ENCODE results near the gene MDM2. TPM values are rescaled to one million over a fixed set of nuclear protein-coding genes. Genes with fewer than 3 reads are reported as not detected.

Gene MDM2
- total and polyA plus RNA-seq, 2 donors (not counting 3 experiments of a cell fraction or from before 2014, with no cell fraction given) = 16.7 to 270 TPM

DNA sequence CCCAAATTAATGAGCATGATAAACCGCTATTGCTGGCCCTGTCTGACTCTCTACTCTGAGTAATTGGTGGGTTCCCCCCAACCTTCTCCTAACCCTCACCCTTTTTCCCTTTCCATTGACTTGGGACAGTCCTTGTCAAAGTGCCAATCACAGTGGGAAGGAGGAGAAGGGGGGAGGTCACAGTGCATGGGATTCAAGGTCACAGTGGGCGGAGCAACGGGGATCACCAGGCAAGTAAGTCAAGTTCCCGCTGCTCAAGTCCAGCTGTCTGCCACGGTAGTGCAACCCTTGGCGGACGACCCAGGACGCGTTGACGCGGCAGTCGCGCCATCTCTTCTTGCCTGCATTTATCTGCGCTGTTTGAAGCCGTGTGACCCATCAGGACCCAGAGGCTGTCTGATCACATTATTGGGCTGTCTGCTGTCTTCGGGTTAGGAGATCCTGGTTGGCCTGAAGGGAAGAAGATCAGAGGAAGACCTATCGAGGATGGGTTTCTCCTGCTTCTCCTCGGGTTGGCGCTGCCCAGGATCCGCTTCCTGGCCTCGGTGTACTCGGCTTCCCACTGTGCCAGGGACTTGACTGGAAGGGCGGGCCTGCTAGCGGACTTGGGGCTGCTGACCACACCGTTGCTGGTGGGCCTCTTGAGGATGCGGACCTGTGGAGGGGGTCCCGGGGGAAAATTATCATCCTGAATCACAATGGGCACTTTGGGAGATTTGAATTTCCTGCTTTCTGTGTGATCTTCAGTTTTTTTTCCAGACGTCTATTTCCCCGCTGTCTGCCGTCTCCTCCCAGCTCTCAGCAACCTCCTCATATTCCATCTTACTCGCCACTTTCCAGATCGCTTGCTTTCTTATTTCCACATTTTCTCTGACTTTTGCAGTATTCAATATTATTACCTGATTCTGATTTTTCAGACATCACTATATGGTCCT is 3.1 kb upstream of the MDM2 start:
- Histone ChIP-seq H3K79me2 (ENCODE audit: control insufficient read depth, insufficient read depth, low read length) (peaks cover 15% of the 10 kb centered on the region), H3K4me2 (ENCODE audit: insufficient read depth, low read length) (no peak overlapping the region), H3K27ac (ENCODE audit: insufficient read depth, low read depth, low read length) (no peak overlapping the region), H2AFZ (ENCODE audit: low read depth, low read length) (no peak overlapping the region), H3K9me1 (replicated peaks; ENCODE audit: control insufficient read depth, extremely low read depth, insufficient read depth, low read length) (no peaks in the 10 kb centered on the region), H4K20me1 (replicated peaks; ENCODE audit: control insufficient read depth, extremely low read depth, insufficient read depth, low read length) (no peaks in the 10 kb centered on the region), H3K4me1 (ENCODE audit: control insufficient read depth, extremely low read depth, insufficient read depth, low read length) (peaks cover 3% of the 10 kb centered on the region), H3K27me3 (ENCODE audit: control insufficient read depth in 2 of 2, insufficient read depth in 2 of 2, low read length in 2 of 2) (no peaks in the 10 kb centered on the region), H3K9ac (replicated peaks; ENCODE audit: extremely low read depth, insufficient read depth, low read length) (no peak overlapping the region), H3K9me3 (replicated peaks; ENCODE audit: control insufficient read depth, insufficient read depth, low read length) (no peaks in the 10 kb centered on the region), H3K4me3 (replicated peaks in 1 of 3; ENCODE audit: insufficient read depth in 1 of 3, low read depth in 1 of 3, low read length in 3 of 3) (no peak overlapping the region), H3K36me3 (ENCODE audit: control insufficient read depth in 2 of 2, extremely low read depth in 1 of 2, insufficient read depth in 2 of 2, low read length in 2 of 2) (peaks cover 0 to 5% of the 10 kb centered on the region in 2 experiments)
- intact Hi-C loops (cut with micrococcal nuclease) = loop anchor here (5.0 to 10.0 kb wide), 4 partner anchors 193 to 580 kb away; partner anchors contain the start of genes IL26 and RAP1B
- POLR2A ChIA-PET = interaction anchor here (0.9 kb wide), 1 partner anchor 59 kb away, joined by 3 read pairs; the partner anchor contains the start of gene SLC35E3
- CTCF ChIA-PET = no interaction called here
- TF ChIP-seq, protein P1, sequence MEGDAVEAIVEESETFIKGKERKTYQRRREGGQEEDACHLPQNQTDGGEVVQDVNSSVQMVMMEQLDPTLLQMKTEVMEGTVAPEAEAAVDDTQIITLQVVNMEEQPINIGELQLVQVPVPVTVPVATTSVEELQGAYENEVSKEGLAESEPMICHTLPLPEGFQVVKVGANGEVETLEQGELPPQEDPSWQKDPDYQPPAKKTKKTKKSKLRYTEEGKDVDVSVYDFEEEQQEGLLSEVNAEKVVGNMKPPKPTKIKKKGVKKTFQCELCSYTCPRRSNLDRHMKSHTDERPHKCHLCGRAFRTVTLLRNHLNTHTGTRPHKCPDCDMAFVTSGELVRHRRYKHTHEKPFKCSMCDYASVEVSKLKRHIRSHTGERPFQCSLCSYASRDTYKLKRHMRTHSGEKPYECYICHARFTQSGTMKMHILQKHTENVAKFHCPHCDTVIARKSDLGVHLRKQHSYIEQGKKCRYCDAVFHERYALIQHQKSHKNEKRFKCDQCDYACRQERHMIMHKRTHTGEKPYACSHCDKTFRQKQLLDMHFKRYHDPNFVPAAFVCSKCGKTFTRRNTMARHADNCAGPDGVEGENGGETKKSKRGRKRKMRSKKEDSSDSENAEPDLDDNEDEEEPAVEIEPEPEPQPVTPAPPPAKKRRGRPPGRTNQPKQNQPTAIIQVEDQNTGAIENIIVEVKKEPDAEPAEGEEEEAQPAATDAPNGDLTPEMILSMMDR (IDR thresholded peaks at IDR 0.05; ENCODE audit: extremely low read depth in 1 of 2, insufficient read depth in 1 of 2, low read depth in 1 of 2, low read length in 2 of 2) = no peak
- no peak for TF ChIP-seq EZH2 (IDR thresholded peaks at IDR 0.05; ENCODE audit: borderline replicate concordance, low read depth, low read length, severe bottlenecking)
- TF ChIP-seq MYC (IDR thresholded peaks at IDR 0.05; ENCODE audit: low read depth, low read length) = no peak
- TF ChIP-seq POLR2A (IDR thresholded peaks at IDR 0.05; ENCODE audit: low read depth, low read length) = no peak
- TF ChIP-seq, protein P2, sequence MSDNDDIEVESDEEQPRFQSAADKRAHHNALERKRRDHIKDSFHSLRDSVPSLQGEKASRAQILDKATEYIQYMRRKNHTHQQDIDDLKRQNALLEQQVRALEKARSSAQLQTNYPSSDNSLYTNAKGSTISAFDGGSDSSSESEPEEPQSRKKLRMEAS (IDR thresholded peaks at IDR 0.05; ENCODE audit: insufficient read depth, insufficient read length) = no peak
- TF ChIP-seq JUN (IDR thresholded peaks at IDR 0.05; ENCODE audit: borderline replicate concordance, insufficient read depth, insufficient read length, low read depth) = no peak
- no peak for TF ChIP-seq FOS (IDR thresholded peaks at IDR 0.05; ENCODE audit: borderline replicate concordance, insufficient read depth, low read length)
- no peak for TF ChIP-seq POLR2AphosphoS5 (IDR thresholded peaks at IDR 0.05; ENCODE audit: insufficient read depth, low read depth, low read length)
- TF ChIP-seq GATA2 (IDR thresholded peaks at IDR 0.05; ENCODE audit: insufficient read depth, insufficient read length, low read depth, low read length) = no peak
- no peak for FAIRE-seq
- dilution Hi-C loops (cut with MboI; ENCODE audit: extremely low pct_ligation_motif_present, low sequenced_read_pairs) = no loop called here
- no TSS peak for BruUV-seq (replicated peaks)
- no peak for DNase-seq (ENCODE audit: low read depth, low spot score)
